Keratinocyte (primary cell): Measurements from ENCODE around the gene FAM186B. TPM values are rescaled to one million over a fixed set of nuclear protein-coding genes. Genes with fewer than 3 reads are reported as not detected.

Source experiments
- DNase-seq: peaks from one replicate; pipeline ENCODE4 v3.0.0-alpha.2; 2011; ENCODE audit warnings: low read depth, missing footprints, low spot score
- FAIRE-seq: peaks from 2 replicates; lab custom pipeline; 2011; peaks lifted over from hg19 to GRCh38; lab: Jason Lieb, UNC
- H2AFZ ChIP-seq: 2 replicates; pipeline ENCODE4 v1.6.0; 2012; ENCODE audit warnings: low read length, control low read depth, inconsistent platforms; ENCODE audit not compliant: control insufficient read depth
- H3K27ac ChIP-seq: 2 replicates; pipeline ENCODE4 v1.5.1; 2011; ENCODE audit warnings: low read length; ENCODE audit not compliant: control insufficient read depth, insufficient read depth
- H3K27me3 ChIP-seq: 3 replicates; pipeline ENCODE4 v1.6.0; 2011; ENCODE audit warnings: low read length; ENCODE audit not compliant: control insufficient read depth, insufficient read depth; ENCODE audit errors: extremely low read depth
- H3K36me3 ChIP-seq, 2 experiments: 2 replicates in 1 of 2; 3 replicates in 1 of 2; pipeline ENCODE4 v1.5.1; 2011; ENCODE audit warnings: low read length in 2 of 2, mild to moderate bottlenecking in 1 of 2; ENCODE audit not compliant: control insufficient read depth in 2 of 2, insufficient read depth in 2 of 2; ENCODE audit errors: extremely low read depth in 1 of 2
- H3K4me1 ChIP-seq: 3 replicates; pipeline ENCODE4 v1.5.1; 2011; ENCODE audit warnings: low read length; ENCODE audit not compliant: control insufficient read depth, insufficient read depth; ENCODE audit errors: extremely low read depth
- H3K4me2 ChIP-seq: 3 replicates; pipeline ENCODE4 v1.6.0; 2011; ENCODE audit warnings: low read depth, low read length; ENCODE audit not compliant: control insufficient read depth, insufficient read depth; ENCODE audit errors: extremely low read depth
- H3K4me3 ChIP-seq, 3 experiments: fragments of 200-600 bp in 1 of 3; sonication (generic) in 1 of 3; 2 replicates in 2 of 3; 3 replicates in 1 of 3; pipeline ENCODE4 v1.5.1; 2011 to 2016; ENCODE audit warnings: low read length in 3 of 3, mild to moderate bottlenecking in 3 of 3, control low read depth in 2 of 3, inconsistent platforms in 1 of 3, low read depth in 1 of 3, mixed read lengths in 1 of 3, mixed run types in 1 of 3, moderate library complexity in 1 of 3; ENCODE audit not compliant: control insufficient read depth in 2 of 3, insufficient read depth in 2 of 3; ENCODE audit errors: extremely low read depth in 1 of 3
- H3K79me2 ChIP-seq: 2 replicates; pipeline ENCODE4 v1.6.0; 2012; ENCODE audit warnings: low read length; ENCODE audit not compliant: control insufficient read depth, insufficient read depth
- H3K9ac ChIP-seq: 3 replicates; pipeline ENCODE4 v1.6.0; 2011; ENCODE audit warnings: low read length; ENCODE audit not compliant: control insufficient read depth, insufficient read depth; ENCODE audit errors: extremely low read depth
- H3K9me1 ChIP-seq: 3 replicates; pipeline ENCODE4 v1.6.0; 2011; ENCODE audit warnings: low read length; ENCODE audit not compliant: control insufficient read depth, insufficient read depth; ENCODE audit errors: extremely low read depth
- H3K9me3 ChIP-seq: 2 replicates; pipeline ENCODE4 v1.5.1; 2012; ENCODE audit warnings: low read depth, low read length; ENCODE audit not compliant: control insufficient read depth
- H4K20me1 ChIP-seq: 3 replicates; pipeline ENCODE4 v1.6.0; 2011; ENCODE audit warnings: low read length; ENCODE audit not compliant: control insufficient read depth, insufficient read depth; ENCODE audit errors: extremely low read depth
- EZH2 ChIP-seq: IDR thresholded peaks from one replicate; pipeline ENCODE4 v1.6.1; 2012; ENCODE audit warnings: inconsistent platforms, mild to moderate bottlenecking, low read length, moderate library complexity
- dilution Hi-C: fragments of 300-500 bp; cut with MboI; formaldehyde crosslinking; loops from one replicate; pipeline ENCODE4 v1.7.0; 2020; ENCODE audit warnings: low sequenced_read_pairs; ENCODE audit not compliant: extremely low pct_ligation_motif_present
- polyA plus RNA-seq, 5 experiments: library from polyadenylated mRNA; depleted of rRNA in 3 of 5; stranded (reverse) in 3 of 5; stranded (forward) in 1 of 5; unstranded in 1 of 5; fragments of >200 nt; gene quantifications; 1 replicate in 1 of 5; 2 replicates in 3 of 5; 3 replicates in 1 of 5; pipeline versions ENCODE4 v1.2.1 to v1.2.3, GENCODE V29; 2011 to 2012; ENCODE audit warnings: missing spikeins in 2 of 5, low read depth in 1 of 5, low replicate concordance in 1 of 5
- TF ChIP-seq, protein P1 (sequence below), 3 experiments: IDR thresholded peaks in 1 of 3; conservative IDR thresholded peaks in 1 of 3; optimal IDR thresholded peaks in 1 of 3; 2 replicates in 2 of 3; 3 replicates in 1 of 3; pipeline versions ENCODE3 to v1.5.1; 2011; ENCODE audit warnings: low read length in 3 of 3, mild to moderate bottlenecking in 3 of 3, moderate library complexity in 2 of 3, control low read depth in 1 of 3, inconsistent platforms in 1 of 3; ENCODE audit not compliant: insufficient read depth in 2 of 3; ENCODE audit errors: extremely low read depth in 1 of 3

Gene FAM186B
- polyA plus RNA-seq, 1 donor (not counting 4 experiments of a cell fraction or from before 2014, with no cell fraction given): 0.13 TPM

GRCh38 chr12:49622501-49623141 lies 17.2 kb upstream of the FAM186B start:
- TF ChIP-seq EZH2: no peak
- TF ChIP-seq, protein P1, sequence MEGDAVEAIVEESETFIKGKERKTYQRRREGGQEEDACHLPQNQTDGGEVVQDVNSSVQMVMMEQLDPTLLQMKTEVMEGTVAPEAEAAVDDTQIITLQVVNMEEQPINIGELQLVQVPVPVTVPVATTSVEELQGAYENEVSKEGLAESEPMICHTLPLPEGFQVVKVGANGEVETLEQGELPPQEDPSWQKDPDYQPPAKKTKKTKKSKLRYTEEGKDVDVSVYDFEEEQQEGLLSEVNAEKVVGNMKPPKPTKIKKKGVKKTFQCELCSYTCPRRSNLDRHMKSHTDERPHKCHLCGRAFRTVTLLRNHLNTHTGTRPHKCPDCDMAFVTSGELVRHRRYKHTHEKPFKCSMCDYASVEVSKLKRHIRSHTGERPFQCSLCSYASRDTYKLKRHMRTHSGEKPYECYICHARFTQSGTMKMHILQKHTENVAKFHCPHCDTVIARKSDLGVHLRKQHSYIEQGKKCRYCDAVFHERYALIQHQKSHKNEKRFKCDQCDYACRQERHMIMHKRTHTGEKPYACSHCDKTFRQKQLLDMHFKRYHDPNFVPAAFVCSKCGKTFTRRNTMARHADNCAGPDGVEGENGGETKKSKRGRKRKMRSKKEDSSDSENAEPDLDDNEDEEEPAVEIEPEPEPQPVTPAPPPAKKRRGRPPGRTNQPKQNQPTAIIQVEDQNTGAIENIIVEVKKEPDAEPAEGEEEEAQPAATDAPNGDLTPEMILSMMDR (optimal IDR thresholded peaks at IDR 0.05 in 1 of 3, IDR thresholded peaks at IDR 0.05 in 1 of 3, conservative IDR thresholded peaks at IDR 0.05 in 1 of 3; ENCODE audit: extremely low read depth in 1 of 3, insufficient read depth in 2 of 3, low read length in 3 of 3): no peak
- FAIRE-seq: no peak

GRCh38 chr12:49621651-49622500 lies 16.4 kb upstream of the FAM186B start:
- H3K27me3 ChIP-seq: no peaks in the 10 kb centered on the region
- dilution Hi-C loops: no loop called here
- H3K36me3 ChIP-seq: no peaks in the 10 kb centered on the region
- H3K9me3 ChIP-seq: no peaks in the 10 kb centered on the region
- H3K27ac ChIP-seq: peak overlapping the region; percentile 80
- DNase-seq (no peak), FAIRE-seq (no peak)
- peak overlapping the region; percentile 79 for H3K9ac ChIP-seq
- H3K9me1 ChIP-seq: peaks cover 4% of the 10 kb centered on the region
- H2AFZ ChIP-seq: peak overlapping the region; percentile 43
- peaks cover 53% of the 10 kb centered on the region for H3K4me1 ChIP-seq
- H4K20me1 ChIP-seq: no peaks in the 10 kb centered on the region
- TF ChIP-seq, protein P1 (optimal IDR thresholded peaks at IDR 0.05 in 1 of 3, IDR thresholded peaks at IDR 0.05 in 1 of 3, conservative IDR thresholded peaks at IDR 0.05 in 1 of 3; ENCODE audit: extremely low read depth in 1 of 3, insufficient read depth in 2 of 3, low read length in 3 of 3): no peak
- TF ChIP-seq EZH2: no peak
- H3K79me2 ChIP-seq: no peaks in the 10 kb centered on the region
- H3K4me2 ChIP-seq: peak overlapping the region; percentile 96
- peak overlapping the region; percentile 35 to 74 (median 64) for H3K4me3 ChIP-seq

More at GRCh38 chr12:49622501-49623141, 17.2 kb upstream of the FAM186B start:
- DNase-seq: no peak
- Histone ChIP-seq H3K4me2 (peak overlapping the region; percentile 96), H2AFZ (peak overlapping the region; percentile 43), H3K4me1 (peaks cover 58% of the 10 kb centered on the region), H3K36me3 (no peaks in the 10 kb centered on the region), H3K79me2 (no peaks in the 10 kb centered on the region), H3K4me3 (peak overlapping the region; percentile 35 to 74 (median 64)), H3K9me1 (peaks cover 4% of the 10 kb centered on the region), H3K9me3 (no peaks in the 10 kb centered on the region), H3K27ac (peak overlapping the region; percentile 80), H4K20me1 (no peaks in the 10 kb centered on the region), H3K9ac (peak overlapping the region; percentile 79), H3K27me3 (no peaks in the 10 kb centered on the region)
- dilution Hi-C loops: no loop called here
